Tibial nerve (tissue), 4 donors: ENCODE data around the gene SLC31A2. TPM values are rescaled to one million over a fixed set of nuclear protein-coding genes. Genes with fewer than 3 reads are reported as not detected.

Source experiments
- DNase-seq, 2 donors: peaks; one replicate each; pipeline ENCODE4 v3.0.0-alpha.2; 2019; ENCODE audit warnings: low spot score in 2 of 2
- H3K27ac ChIP-seq, 4 donors: fragments of 200-600 bp; sonication (generic) in 3 of 4; one replicate each; pipeline ENCODE4 v1.5.1; 2017 to 2019; ENCODE audit warnings: mild to moderate bottlenecking in 1 of 4
- H3K27me3 ChIP-seq, 2 donors: fragments of 200-600 bp; sonication (generic) in 1 of 2; one replicate each; pipeline versions ENCODE4 v1.5.1 to v1.6.0; 2017 to 2019
- H3K36me3 ChIP-seq, 3 donors: fragments of 200-600 bp; sonication (generic); one replicate each; pipeline ENCODE4 v1.5.1; 2018 to 2019
- H3K4me1 ChIP-seq, 4 donors: fragments of 200-600 bp; sonication (generic) in 3 of 4; one replicate each; pipeline ENCODE4 v1.5.1; 2017 to 2019
- H3K4me3 ChIP-seq, 4 donors: fragments of 200-600 bp; sonication (generic) in 3 of 4; one replicate each; pipeline ENCODE4 v1.5.1; 2017 to 2019; ENCODE audit warnings: mild to moderate bottlenecking in 1 of 4, moderate library complexity in 1 of 4
- H3K9me3 ChIP-seq, 4 donors: fragments of 200-600 bp; sonication (generic) in 3 of 4; one replicate each; pipeline ENCODE4 v1.5.1; 2017 to 2019
- EP300 ChIP-seq, 2 donors: sonication (generic); formaldehyde crosslinking; IDR thresholded peaks; one replicate each; pipeline ENCODE4 v1.6.1; 2017; ENCODE audit warnings: antibody characterized with exemption in 2 of 2, mild to moderate bottlenecking in 1 of 2
- POLR2A ChIP-seq, 2 donors: fragments of 450-650 bp; IDR thresholded peaks; one replicate each; pipeline ENCODE4 v1.6.1; 2017; ENCODE audit warnings: antibody characterized with exemption in 2 of 2, mild to moderate bottlenecking in 2 of 2, moderate library complexity in 2 of 2
- WGBS, 2 donors: methylation state at CpG; one replicate each; pipeline ENCODE4 v1.1.5; 2018; 5-methylcytosine and 5-hydroxymethylcytosine counted together
- total RNA-seq, 4 donors: library from RNA; depleted of rRNA; stranded (reverse); fragments of >200 nt; gene quantifications; one replicate each; pipeline ENCODE4 v1.1.0, GENCODE V29; 2016
- TF ChIP-seq, protein P1 (sequence below), 5 experiments: fragments of 200-600 bp in 3 of 5; fragments of 450-650 bp in 2 of 5; sonication (generic) in 3 of 5; IDR thresholded peaks; one replicate each; pipeline ENCODE4 v1.5.1; 2016 to 2019; ENCODE audit warnings: antibody characterized with exemption in 5 of 5, mild to moderate bottlenecking in 3 of 5, moderate library complexity in 2 of 5

Gene SLC31A2
- total RNA-seq, 4 donors from 2014 or later: 25.3 to 50.4 (median 39.9) TPM

DNA sequence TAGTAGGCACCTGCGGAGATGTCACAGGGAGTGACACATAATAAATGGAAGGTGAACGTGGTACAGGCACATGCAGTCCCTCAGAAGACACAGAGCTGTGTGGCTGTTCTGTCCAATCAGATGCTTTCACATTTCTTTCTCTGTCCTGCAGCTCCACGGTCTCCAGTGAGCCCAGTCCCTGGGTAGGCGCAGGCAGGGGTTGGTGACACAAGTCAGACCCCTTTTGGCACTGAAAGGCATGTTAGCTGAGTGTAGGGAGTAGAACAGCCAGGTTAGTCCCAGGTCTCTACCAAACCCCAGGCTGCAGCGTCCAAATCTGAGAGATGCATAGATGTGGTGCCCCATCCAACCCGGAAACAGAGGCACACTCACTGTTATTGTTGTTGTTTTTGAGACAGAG lies 2.8 kb downstream of the SLC31A2 start:
- Histone ChIP-seq H3K27ac (peak overlapping the region in 1 of 4 donors; percentile 94), H3K4me1 (peaks cover 0 to 51% (median 17%) of the 10 kb centered on the region in 4 donors), H3K36me3 (peaks cover 0 to 31% (median 0%) of the 10 kb centered on the region in 3 donors), H3K4me3 (no peak overlapping the region), H3K9me3 (no peaks in the 10 kb centered on the region), H3K27me3 (no peaks in the 10 kb centered on the region)
- TF ChIP-seq, protein P1, sequence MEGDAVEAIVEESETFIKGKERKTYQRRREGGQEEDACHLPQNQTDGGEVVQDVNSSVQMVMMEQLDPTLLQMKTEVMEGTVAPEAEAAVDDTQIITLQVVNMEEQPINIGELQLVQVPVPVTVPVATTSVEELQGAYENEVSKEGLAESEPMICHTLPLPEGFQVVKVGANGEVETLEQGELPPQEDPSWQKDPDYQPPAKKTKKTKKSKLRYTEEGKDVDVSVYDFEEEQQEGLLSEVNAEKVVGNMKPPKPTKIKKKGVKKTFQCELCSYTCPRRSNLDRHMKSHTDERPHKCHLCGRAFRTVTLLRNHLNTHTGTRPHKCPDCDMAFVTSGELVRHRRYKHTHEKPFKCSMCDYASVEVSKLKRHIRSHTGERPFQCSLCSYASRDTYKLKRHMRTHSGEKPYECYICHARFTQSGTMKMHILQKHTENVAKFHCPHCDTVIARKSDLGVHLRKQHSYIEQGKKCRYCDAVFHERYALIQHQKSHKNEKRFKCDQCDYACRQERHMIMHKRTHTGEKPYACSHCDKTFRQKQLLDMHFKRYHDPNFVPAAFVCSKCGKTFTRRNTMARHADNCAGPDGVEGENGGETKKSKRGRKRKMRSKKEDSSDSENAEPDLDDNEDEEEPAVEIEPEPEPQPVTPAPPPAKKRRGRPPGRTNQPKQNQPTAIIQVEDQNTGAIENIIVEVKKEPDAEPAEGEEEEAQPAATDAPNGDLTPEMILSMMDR (IDR thresholded peaks at IDR 0.05): no peak
- no peak for TF ChIP-seq EP300 (IDR thresholded peaks at IDR 0.05)
- TF ChIP-seq POLR2A (IDR thresholded peaks at IDR 0.05): no peak
- 82 to 85% methylated on average over 6 of the region's 6 CpGs for WGBS, 2 donors
- no peak for DNase-seq

DNA sequence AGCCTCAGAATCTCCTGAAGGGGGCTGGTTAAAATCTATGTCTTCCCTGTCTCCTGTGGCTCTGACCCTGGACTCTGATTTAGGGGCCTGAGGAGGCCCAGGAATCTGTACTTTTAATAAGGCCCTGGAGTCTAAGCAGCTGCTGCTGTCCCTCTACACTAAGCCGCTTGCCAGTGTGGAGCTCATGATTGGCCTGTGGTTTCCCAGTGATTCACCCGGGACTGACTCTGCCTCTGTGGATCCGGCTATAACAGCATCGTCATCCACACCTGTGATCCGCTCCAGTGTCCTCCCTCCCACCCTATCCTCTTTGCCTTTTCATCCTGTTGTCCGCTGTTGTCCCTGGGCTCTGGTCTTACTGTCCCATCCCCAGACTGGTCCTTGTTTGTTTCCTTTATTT lies 3.7 kb downstream of the SLC31A2 start:
- Histone ChIP-seq H3K27ac (peak overlapping the region in 2 of 4 donors; percentile 30 to 94), H3K4me3 (no peak overlapping the region)
- WGBS, 2 donors: 61 to 72% methylated on average over 6 of the region's 6 CpGs

DNA sequence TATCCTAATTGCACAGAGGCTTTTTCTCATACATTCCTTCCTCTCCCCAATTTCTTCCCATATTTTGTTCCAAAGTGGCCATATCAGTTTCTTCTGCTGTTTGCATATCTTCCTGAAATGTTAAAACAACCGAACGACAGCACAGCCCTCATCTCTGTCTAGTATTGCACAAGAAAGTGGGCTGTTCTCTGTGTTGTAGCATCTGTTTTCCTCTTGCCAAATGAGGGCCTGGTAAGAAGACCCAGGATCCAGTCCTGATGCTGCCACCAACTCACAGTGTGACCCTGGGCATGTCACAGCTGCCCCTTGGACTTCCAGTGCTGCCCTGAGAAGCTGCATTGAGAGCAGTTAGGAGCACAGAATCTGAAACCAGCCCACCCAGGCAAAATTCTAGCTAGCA lies 4.1 kb downstream of the SLC31A2 start:
- H3K36me3 ChIP-seq: peaks cover 0 to 45% (median 0%) of the 10 kb centered on the region in 3 donors
- no peak overlapping the region for H3K4me3 ChIP-seq
- H3K4me1 ChIP-seq: peaks cover 0 to 51% (median 17%) of the 10 kb centered on the region in 4 donors
- no peaks in the 10 kb centered on the region for H3K27me3 ChIP-seq
- 50 to 61% methylated on average over 2 of the region's 2 CpGs for WGBS, 2 donors
- H3K9me3 ChIP-seq: no peaks in the 10 kb centered on the region
- DNase-seq: no peak
- no peak for TF ChIP-seq POLR2A (IDR thresholded peaks at IDR 0.05)
- TF ChIP-seq, protein P1 (IDR thresholded peaks at IDR 0.05): no peak
- TF ChIP-seq EP300 (IDR thresholded peaks at IDR 0.05): no peak
- H3K27ac ChIP-seq: peak overlapping the region in 2 of 4 donors; percentile 30 to 94

More for the DNA sequence above, 3.7 kb downstream of the SLC31A2 start:
- H3K36me3 ChIP-seq: peaks cover 0 to 40% (median 0%) of the 10 kb centered on the region in 3 donors
- TF ChIP-seq, protein P1 (IDR thresholded peaks at IDR 0.05): no peak
- TF ChIP-seq EP300 (IDR thresholded peaks at IDR 0.05) (no peak), POLR2A (IDR thresholded peaks at IDR 0.05) (no peak)
- no peaks in the 10 kb centered on the region for H3K9me3 ChIP-seq
- peaks cover 0 to 51% (median 17%) of the 10 kb centered on the region in 4 donors for H3K4me1 ChIP-seq
- no peaks in the 10 kb centered on the region for H3K27me3 ChIP-seq
- DNase-seq: no peak

DNA sequence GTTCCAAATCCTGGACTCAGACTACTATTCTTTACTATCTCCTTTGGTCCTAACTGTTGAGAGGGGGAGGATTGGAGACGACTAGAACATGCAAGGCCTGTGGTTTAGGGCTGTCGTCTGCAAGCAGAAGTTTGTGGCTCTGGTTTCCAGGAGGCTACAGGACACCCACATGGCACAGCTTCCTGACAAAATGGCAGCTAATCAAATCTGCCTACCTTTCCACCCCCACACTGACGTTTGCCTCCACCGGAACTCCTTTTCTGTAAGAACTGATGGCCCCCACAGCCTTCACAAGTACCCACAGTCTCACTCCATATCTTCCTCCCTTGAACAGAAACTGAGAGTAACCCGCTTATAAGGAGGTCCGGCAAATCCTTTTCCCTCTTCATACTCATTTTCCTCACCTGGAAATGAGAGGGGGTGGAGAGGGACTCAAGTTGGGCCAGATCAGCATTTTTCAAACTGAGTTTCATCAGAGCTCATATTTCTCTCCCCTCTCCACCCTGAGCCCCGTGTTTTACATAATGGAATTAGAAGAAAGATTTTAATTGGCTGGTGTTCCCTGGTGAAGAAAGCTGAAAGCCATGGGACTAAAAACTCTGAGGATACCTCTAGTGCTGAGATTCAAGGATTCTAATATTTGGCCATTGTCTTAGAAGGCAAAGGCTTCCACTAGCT lies 5.2 kb downstream of the SLC31A2 start:
- Histone ChIP-seq H3K9me3 (no peaks in the 10 kb centered on the region), H3K27me3 (no peaks in the 10 kb centered on the region), H3K27ac (peak overlapping the region in 2 of 4 donors; percentile 23 to 30), H3K4me3 (no peak overlapping the region), H3K36me3 (peaks cover 0 to 56% (median 0%) of the 10 kb centered on the region in 3 donors), H3K4me1 (peaks cover 0 to 46% (median 17%) of the 10 kb centered on the region in 4 donors)
- DNase-seq: no peak
- TF ChIP-seq, protein P1 (IDR thresholded peaks at IDR 0.05): no peak
- TF ChIP-seq POLR2A (IDR thresholded peaks at IDR 0.05) (no peak), EP300 (IDR thresholded peaks at IDR 0.05) (no peak)
- WGBS, 2 donors: 45 to 46% methylated on average over 7 of the region's 7 CpGs

DNA sequence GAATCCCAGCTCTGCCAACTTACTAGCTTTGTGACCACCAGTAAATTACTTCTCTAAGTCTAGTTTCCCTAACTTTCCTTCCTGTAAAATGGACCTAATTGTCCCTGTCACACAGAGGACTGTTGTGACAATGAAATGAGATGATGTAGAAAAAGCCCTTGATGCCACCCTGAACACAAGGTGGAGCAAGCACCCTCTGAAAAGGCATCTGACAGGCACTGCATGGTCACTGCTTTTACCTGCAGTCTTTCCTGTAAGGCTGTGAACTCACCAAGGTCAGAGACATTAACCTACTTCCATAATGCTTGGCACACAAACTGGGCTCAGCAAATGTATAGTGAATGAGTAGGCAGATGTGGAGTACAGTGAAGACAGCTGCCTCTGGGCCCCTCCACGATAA lies 6.1 kb downstream of the SLC31A2 start:
- no peak for DNase-seq
- 82 to 100% methylated on average over 1 of the region's 1 CpG for WGBS, 2 donors
- TF ChIP-seq, protein P1 (IDR thresholded peaks at IDR 0.05): no peak
- no peak for TF ChIP-seq POLR2A (IDR thresholded peaks at IDR 0.05)
- TF ChIP-seq EP300 (IDR thresholded peaks at IDR 0.05): no peak
- Histone ChIP-seq H3K27ac (no peak overlapping the region), H3K27me3 (no peaks in the 10 kb centered on the region), H3K4me3 (no peak overlapping the region), H3K36me3 (peaks cover 0 to 64% (median 0%) of the 10 kb centered on the region in 3 donors), H3K9me3 (no peaks in the 10 kb centered on the region), H3K4me1 (peaks cover 0 to 42% (median 17%) of the 10 kb centered on the region in 4 donors)
